HepG2 (cell line): ENCODE measurements around the gene LCN2. TPM values are rescaled to one million over a fixed set of nuclear protein-coding genes. Genes with fewer than 3 reads are reported as not detected.

ENCODE experiments used
- ADNP ChIP-seq: sonication (generic); formaldehyde crosslinking; IDR thresholded peaks from 2 replicates; pipeline ENCODE4 v1.4.0; 2020; ENCODE audit warnings: missing genetic modification reagents
- ARNT ChIP-seq: fragments of 450-650 bp; IDR thresholded peaks from 2 replicates; pipeline ENCODE4 v1.6.1; 2017
- CAMTA2 ChIP-seq: sonication (generic); formaldehyde crosslinking; IDR thresholded peaks from 2 replicates; pipeline ENCODE4 v1.4.0; 2020; ENCODE audit warnings: mild to moderate bottlenecking, missing genetic modification reagents, borderline replicate concordance
- CEBPZ ChIP-seq: IDR thresholded peaks from 2 replicates; pipeline ENCODE4 v1.6.1; 2012; ENCODE audit warnings: low read length, improper control_type of control experiment
- DNMT1 ChIP-seq: sonication (generic); formaldehyde crosslinking; IDR thresholded peaks from 2 replicates; pipeline ENCODE4 v1.5.1; 2020; ENCODE audit warnings: mild to moderate bottlenecking, missing genetic modification reagents
- E2F1 ChIP-seq: sonication (generic); formaldehyde crosslinking; IDR thresholded peaks from 2 replicates; pipeline ENCODE4 v1.5.0; 2020; ENCODE audit warnings: missing genetic modification reagents
- FOXK2 ChIP-seq: fragments of 450-650 bp; IDR thresholded peaks from 2 replicates; pipeline ENCODE4 v1.6.1; 2016
- HES4 ChIP-seq: sonication (generic); formaldehyde crosslinking; IDR thresholded peaks from 2 replicates; pipeline ENCODE4 v1.9.0; 2021; ENCODE audit warnings: mild to moderate bottlenecking, missing genetic modification reagents, borderline replicate concordance
- HMGA1 ChIP-seq: sonication (generic); formaldehyde crosslinking; conservative IDR thresholded peaks from 2 replicates; pipeline ENCODE4 v1.4.0; 2020; ENCODE audit warnings: missing genetic modification reagents
- HNRNPL ChIP-seq: fragments of 200-400 bp; formaldehyde crosslinking; IDR thresholded peaks from 2 replicates; pipeline ENCODE4 v1.6.1; 2017; ENCODE audit warnings: mild to moderate bottlenecking, low read depth, low read length
- MTF1 ChIP-seq: sonication (generic); formaldehyde crosslinking; IDR thresholded peaks from 2 replicates; pipeline ENCODE4 v1.5.0; 2020; ENCODE audit warnings: missing genetic modification reagents
- MXI1 ChIP-seq: IDR thresholded peaks from 3 replicates; pipeline ENCODE4 v1.6.1; 2012; ENCODE audit warnings: low read depth, low read length, inconsistent platforms, borderline replicate concordance
- MYPOP ChIP-seq: sonication (generic); formaldehyde crosslinking; IDR thresholded peaks from 2 replicates; pipeline ENCODE4 v1.8.1; 2023; ENCODE audit warnings: mild to moderate bottlenecking, moderate library complexity, missing genetic modification reagents
- NCOA1 ChIP-seq: sonication (generic); formaldehyde crosslinking; IDR thresholded peaks from 2 replicates; pipeline ENCODE4 v1.9.0; 2021; ENCODE audit warnings: missing genetic modification reagents
- NCOR1 ChIP-seq: fragments of 200-600 bp; sonication (generic); IDR thresholded peaks from 2 replicates; pipeline ENCODE4 v1.7.0; 2017; ENCODE audit warnings: antibody characterized with exemption, low read length, borderline replicate concordance
- PATZ1 ChIP-seq: sonication (generic); formaldehyde crosslinking; IDR thresholded peaks from 2 replicates; pipeline ENCODE4 v1.4.0; 2020; ENCODE audit warnings: missing genetic modification reagents
- POLR2AphosphoS5 ChIP-seq: IDR thresholded peaks from 2 replicates; pipeline ENCODE4 v1.6.1; 2012; ENCODE audit warnings: low read depth, low read length
- RARA ChIP-seq: IDR thresholded peaks from 2 replicates; pipeline ENCODE4 v1.6.1; 2016; ENCODE audit warnings: missing genetic modification reagents, missing compliant biosample characterization
- RCOR2 ChIP-seq: IDR thresholded peaks from 2 replicates; pipeline ENCODE4 v1.6.1; 2016; ENCODE audit warnings: missing biosample characterization, missing genetic modification reagents
- REL ChIP-seq: sonication (generic); formaldehyde crosslinking; conservative IDR thresholded peaks from 2 replicates; pipeline ENCODE4 v1.8.0; 2022; ENCODE audit warnings: mild to moderate bottlenecking, missing genetic modification reagents, moderate library complexity
- SYNCRIP ChIP-seq: fragments of 200-400 bp; formaldehyde crosslinking; IDR thresholded peaks from 2 replicates; pipeline ENCODE4 v1.6.1; 2018; ENCODE audit warnings: mild to moderate bottlenecking, low read depth, low read length; ENCODE audit not compliant: insufficient read depth
- ZNF205 ChIP-seq: IDR thresholded peaks from 2 replicates; pipeline ENCODE4 v1.6.1; 2018; ENCODE audit warnings: missing biosample characterization, missing genetic modification reagents
- ZNF598 ChIP-seq: sonication (generic); formaldehyde crosslinking; IDR thresholded peaks from 2 replicates; pipeline ENCODE4 v1.5.1; 2020; ENCODE audit warnings: mild to moderate bottlenecking, missing genetic modification reagents, borderline replicate concordance
- ZNF660 ChIP-seq: sonication (generic); formaldehyde crosslinking; IDR thresholded peaks from 2 replicates; pipeline ENCODE4 v1.5.1; 2020; ENCODE audit warnings: mild to moderate bottlenecking, low read depth, missing genetic modification reagents, borderline replicate concordance
- ZNF776 ChIP-seq: sonication (generic); formaldehyde crosslinking; IDR thresholded peaks from 2 replicates; pipeline ENCODE4 v1.4.0; 2020; ENCODE audit warnings: mild to moderate bottlenecking, missing genetic modification reagents
- ZNF816 ChIP-seq: sonication (generic); formaldehyde crosslinking; IDR thresholded peaks from 2 replicates; pipeline ENCODE4 v1.8.0; 2022; ENCODE audit warnings: missing genetic modification reagents, mild to moderate bottlenecking, borderline replicate concordance
- polyA plus RNA-seq, 8 experiments: library from polyadenylated mRNA; depleted of rRNA in 3 of 8; stranded (reverse) in 7 of 8; unstranded in 1 of 8; fragments of >200 nt; fragmentation: Illumina TruSeq in 4 of 8; extraction: Trizol in 4 of 8; gene quantifications; 2 replicates each; pipeline versions ENCODE4 v1.2.1 to v1.2.3, GENCODE V29; 2011 to 2016; ENCODE audit warnings: low read depth in 4 of 8, missing spikeins in 1 of 8, mixed read lengths in 1 of 8; ENCODE audit not compliant: insufficient read depth in 1 of 8
- total RNA-seq, 5 experiments: library from RNA; depleted of rRNA; stranded (reverse); fragments of >200 nt; fragmentation: Illumina TruSeq; extraction: Trizol; gene quantifications; 2 replicates each; pipeline ENCODE4 v1.2.3, GENCODE V29; 2016; ENCODE audit warnings: low read depth in 1 of 5

Gene LCN2
- total and polyA plus RNA-seq, 2 of the 13 experiments (the other 11 are each of a cell fraction or from before 2014, with no cell fraction given) = 0.38 to 1.4 TPM

- TF ChIP-seq E2F1 (CRISPR knock-in tag) (no peak), REL (CRISPR knock-in tag) (no peak), POLR2AphosphoS5 (no peak), DNMT1 (no peak), NCOA1 (CRISPR knock-in tag) (no peak), ZNF816 (no peak), MTF1 (no peak), ADNP (CRISPR knock-in tag) (no peak), RARA (CRISPR knock-in tag) (peak; percentile 80), HNRNPL (no peak), CEBPZ (no peak), ZNF660 (CRISPR knock-in tag) (no peak), FOXK2 (no peak), ARNT (no peak), MXI1 (0 out of 3 replicates have a peak, but pooled peaks have one; percentile 8), ZNF598 (CRISPR knock-in tag) (no peak), MYPOP (no peak), CAMTA2 (CRISPR knock-in tag) (no peak), HES4 (CRISPR knock-in tag) (no peak), ZNF776 (CRISPR knock-in tag) (no peak), NCOR1 (peak; percentile 52; the same call in 1 of the 2 replicates), PATZ1 (peak; percentile 59), ZNF205 (CRISPR knock-in tag) (no peak), SYNCRIP (no peak), HMGA1 (no peak), RCOR2 (no peak)
Measured at GRCh38 chr9:128101231-128101661, 48.0 kb upstream of the LCN2 start (continued).
